ENCODE measurements around the gene TMSB10.
"Not testable (repeated sequence)": the region's sequence is repeated elsewhere in the genome, so short reads cannot be mapped to it uniquely, and the experiment has no call there.

Gene TMSB10

DNA sequence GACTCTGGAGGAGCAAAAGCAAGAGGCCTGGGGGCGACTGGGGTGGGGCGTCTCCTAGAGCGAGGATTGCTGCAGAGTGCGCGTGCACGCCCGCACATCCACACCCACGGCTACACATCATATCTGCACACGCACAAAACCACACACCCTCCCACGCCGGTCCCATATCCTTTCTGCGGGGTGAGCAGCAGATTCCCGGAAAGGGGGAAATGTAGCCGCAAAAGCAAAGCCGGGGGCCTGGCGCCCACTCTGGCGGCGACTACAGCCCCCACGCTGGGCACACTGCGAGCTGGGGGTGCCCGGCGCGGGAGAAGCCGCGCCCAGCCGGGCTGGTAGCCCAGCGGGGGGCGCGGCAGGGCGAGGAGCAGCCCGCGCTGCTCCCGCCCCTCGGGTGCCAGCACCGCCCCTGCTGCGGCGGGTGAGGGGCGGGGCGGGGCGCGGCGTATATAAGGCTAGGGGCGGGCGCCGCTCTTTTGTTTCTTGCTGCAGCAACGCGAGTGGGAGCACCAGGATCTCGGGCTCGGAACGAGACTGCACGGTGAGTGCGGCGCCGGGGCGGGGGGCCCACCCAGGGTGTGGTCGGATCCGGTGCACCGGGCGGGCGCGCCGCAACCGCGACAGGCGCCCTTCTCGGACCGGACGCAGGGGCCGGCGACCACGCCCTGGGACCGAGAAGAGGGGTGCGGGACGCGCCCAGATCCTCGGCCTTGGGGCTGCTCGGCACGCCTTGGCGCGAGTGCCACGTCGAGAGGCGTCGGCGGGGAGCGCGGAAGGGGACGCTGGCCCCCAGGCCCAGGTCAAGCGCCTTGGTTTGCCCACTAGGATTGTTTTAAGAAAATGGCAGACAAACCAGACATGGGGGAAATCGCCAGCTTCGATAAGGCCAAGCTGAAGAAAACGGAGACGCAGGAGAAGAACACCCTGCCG, at the start of gene TMSB10:
TSS of gene TMSB10 (plus strand) at position 476 of the 927 bp plus-strand sequence.
- peak; percentile 76 for DNase-seq (ENCODE audit: low spot score)

DNA sequence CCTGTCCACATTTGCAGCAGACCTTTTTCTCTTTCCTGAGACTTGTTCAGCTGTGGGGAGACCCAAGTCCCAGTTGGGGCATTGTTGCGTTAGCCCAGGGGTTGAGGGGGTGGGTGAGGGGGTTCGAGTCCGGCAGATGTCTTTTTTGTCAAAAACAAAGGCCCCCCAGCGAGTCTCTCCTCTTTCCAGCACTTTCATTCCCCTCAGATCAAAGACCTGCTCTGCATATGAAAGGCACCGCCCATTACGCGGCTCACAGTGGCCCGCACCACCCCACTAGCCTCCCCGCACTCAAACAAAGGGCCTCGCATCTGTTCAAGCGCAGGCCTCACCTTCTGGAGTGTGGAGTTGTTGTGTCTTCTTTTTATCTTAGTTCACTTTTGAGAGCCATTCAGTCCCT, 49.7 kb upstream of the TMSB10 start:
- DNase-seq (ENCODE audit: low spot score): no peak

DNA sequence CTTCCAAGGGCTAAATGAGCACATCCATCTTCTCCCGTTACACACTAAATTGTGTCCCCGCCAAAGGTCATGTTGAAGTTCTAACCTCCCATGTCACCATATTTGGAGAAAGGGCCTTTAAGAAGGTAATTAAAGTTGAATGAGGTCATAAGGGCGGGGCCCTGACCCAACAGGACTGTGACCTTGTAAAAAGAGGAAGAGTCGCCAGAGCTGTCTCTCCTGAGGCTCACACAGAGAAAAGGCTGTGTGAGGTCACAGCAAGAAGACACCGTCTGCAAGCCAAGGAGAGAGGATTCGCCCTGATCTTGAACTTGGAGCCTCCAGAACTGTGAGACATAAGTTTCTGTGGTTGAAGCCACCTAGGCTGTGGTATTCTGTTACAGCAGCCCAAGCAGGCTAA, 48.7 kb upstream of the TMSB10 start:
- DNase-seq (ENCODE audit: low spot score): no peak

DNA sequence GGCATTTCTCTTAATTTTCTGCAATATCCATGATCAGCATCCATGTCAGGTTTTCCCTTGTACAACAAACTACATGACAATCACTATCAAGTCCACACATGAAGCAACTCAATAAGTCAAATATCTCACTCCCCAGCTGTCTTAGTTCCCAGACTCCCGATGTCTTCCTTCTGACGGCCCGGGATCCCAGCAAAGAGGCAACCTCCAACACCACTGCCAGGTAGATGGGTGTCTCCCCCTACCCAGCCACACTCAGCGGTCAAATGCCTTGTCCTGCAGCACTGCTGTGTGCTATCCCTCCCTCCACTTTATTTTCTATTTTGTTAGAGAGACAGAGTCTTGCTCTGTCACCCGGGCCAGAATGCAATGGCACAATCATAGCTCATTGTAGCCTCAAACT, 47.9 kb upstream of the TMSB10 start:
- DNase-seq (ENCODE audit: low spot score): no peak

DNA sequence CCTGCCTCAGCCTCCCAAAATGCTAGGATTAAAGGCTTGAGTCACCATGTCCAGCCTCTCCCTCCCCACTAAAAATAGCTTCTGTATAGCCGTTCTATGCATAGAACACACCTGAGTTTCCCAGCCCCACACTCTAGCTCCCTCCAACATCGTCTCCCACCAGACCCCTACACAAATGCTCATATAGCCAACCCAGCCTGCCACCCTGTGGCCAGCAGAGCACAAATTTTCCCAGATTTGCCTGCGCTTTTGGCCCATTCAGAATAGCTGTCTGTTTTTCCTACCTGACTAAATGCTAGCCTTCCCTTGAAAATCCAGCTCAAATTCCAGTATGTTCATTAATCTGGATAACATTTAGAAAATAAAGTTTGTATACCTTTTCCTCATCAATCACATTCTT, 47.3 kb upstream of the TMSB10 start:
- no peak for DNase-seq (ENCODE audit: low spot score)

DNA sequence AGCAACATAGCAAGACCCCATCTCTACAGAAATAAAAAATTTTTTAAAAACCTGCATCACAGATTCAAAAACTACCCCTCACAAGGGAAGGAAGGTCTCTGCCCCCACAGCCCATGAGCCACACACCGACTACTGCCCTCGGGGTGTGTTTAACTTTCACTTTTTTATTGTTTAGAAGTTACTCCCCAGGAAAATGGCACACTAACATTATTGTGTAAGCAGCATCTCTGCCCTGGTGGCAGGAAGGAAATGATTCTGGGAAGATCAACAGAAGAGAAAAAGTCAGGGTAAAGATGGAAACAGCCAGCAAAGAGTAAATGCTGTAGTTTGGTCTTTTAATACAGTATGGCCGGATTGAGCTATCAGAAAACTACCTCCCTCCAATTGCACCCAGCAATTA, 46.5 kb upstream of the TMSB10 start:
- no peak for DNase-seq (ENCODE audit: low spot score)

DNA sequence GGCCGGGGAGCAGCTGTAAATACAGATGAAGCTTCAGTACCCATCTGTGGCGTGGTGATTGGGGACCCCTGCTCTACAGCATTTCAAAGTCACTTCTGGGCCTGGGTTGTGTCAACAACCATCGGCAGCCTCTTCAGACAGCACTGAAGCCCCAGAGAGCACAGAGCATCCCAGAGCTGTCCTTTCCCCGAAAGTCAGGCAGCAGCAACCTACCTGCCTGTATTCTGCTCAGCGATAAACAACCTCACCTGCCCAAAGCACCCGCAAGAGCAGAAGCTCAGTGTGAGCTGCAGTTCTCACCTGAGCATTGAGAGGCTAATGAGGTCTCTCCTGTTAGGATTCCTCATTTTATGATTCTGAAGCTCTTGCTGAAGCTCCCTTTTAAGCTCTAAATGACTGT, 43.9 kb upstream of the TMSB10 start:
- no peak for DNase-seq (ENCODE audit: low spot score)

DNA sequence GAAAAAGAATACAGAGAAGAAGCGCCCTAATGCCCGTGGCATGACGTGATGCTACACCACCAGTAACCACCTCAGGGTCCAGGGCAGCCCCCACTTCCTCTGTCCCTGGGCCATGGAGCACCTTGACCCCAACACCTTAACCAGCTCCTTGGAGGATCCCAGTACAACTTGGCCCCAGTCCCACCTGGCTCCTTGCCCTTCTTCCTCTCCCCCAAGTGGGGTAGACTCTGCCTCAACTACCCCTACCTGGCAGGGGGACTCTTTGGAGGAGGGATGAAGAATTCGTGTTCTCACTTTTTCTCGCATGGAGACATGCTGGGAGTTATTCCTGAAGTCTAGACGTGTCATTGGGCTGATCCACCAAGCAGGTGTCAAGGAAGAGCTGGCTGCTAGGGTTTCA, 43.5 kb upstream of the TMSB10 start:
- DNase-seq (ENCODE audit: low spot score): no peak

DNA sequence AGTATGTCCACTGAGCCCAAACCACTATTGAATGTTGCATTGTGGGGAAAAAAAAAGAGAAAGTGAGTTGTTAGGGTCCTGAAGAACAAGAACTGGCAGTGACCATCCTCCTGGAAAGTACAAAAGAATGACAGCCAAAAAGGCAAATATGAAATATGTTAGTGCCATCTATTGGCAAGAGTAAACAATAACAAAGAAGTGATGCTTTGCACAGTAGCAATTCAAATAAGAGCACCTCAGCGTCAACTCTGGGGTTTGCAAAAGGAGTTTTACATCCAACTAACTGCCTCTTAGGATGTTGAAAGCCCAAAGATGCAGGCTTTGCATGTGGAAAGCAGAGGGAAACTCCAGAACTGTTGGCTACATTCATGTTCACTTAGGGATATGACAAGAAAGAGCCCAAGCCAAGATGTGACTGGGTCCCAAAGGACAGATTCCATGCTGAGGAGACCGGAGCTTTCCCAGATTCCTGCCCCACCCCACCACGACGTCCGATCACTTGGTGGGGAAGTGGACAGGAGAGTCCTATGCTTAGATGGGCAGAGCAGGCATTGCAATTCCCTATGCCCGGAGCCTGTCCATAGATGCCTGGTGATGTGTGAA, 40.2 kb upstream of the TMSB10 start:
- no peak for DNase-seq (ENCODE audit: low spot score)

DNA sequence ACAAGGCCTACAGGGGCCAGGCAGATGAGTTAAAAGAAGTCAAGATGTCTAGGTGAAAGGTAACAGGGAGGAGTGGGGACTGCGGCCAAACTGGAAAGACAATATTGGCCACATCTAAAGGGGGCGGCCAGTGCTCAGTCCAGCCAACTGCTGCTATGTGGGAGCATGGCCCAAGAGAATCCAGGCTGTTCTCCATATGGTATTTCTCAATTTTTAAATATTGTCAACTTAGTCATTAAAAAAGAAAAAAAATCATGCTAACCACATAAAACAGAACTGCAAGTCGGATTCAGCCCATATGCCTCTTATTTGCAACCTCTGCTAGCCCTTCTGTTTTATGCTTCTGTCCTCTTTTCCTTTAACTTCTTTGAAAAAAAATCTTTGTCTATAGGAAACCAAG, 39.3 kb upstream of the TMSB10 start:
- no peak for DNase-seq (ENCODE audit: low spot score)

DNA sequence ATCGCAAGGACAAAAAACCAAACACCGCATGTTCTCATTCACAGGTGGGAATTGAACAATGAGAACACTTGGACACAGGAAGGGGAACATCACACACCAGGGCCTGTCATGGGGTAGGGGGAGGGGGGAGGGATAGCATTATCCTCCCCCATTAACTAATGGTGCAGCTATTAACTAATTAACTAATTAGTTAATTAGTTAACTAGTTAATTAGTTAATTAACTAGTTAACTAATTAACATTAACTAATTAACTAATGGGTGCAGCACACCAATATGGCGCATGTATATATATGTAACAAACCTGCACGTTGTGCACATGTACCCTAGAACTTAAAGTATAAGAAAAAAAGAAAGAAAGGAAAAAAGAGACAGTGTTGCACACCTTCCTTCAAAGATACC, 37.1 kb upstream of the TMSB10 start:
- not testable (repeated sequence) for DNase-seq (ENCODE audit: low spot score)

DNA sequence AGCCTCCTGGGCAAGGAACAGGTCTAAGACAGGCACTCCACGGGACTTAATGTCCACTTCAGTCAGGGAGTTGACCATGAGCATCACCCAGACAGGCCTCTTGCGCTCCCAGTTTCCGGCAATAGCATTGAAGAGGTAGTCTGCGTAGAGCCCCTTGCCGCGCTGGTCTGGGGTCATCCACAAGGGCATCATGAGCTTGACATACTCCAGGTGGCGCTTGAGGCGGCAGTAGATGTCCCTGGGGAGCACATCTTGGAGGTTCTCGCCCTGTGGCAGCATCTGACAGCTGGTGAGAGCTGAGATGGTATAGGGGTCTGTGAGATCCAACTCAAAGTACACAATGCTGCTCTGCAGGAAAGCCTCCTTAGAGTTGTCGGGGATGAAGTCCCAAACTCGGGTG, 35.1 kb upstream of the TMSB10 start:
- DNase-seq (ENCODE audit: low spot score): no peak

DNA sequence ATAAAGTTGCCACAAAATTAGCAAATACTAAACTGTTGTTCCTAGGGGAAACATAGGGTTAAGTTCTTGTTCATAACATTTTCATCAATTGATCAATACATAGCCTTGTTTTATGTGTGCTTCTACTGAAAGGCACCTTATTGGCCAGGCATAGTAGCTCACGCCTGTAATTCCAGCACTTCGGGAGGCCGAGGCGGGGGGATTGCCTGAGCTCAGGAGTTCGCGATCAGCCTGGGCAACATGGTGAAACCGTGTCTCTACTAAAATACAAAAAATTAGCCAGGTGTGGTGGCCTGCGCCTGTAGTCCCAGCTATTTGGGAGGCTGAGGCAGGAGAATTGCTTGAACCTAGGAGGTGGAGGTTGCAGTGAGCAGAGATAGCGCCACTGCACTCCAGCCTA, 32.8 kb upstream of the TMSB10 start:
- DNase-seq (ENCODE audit: low spot score): not testable (repeated sequence)

DNA sequence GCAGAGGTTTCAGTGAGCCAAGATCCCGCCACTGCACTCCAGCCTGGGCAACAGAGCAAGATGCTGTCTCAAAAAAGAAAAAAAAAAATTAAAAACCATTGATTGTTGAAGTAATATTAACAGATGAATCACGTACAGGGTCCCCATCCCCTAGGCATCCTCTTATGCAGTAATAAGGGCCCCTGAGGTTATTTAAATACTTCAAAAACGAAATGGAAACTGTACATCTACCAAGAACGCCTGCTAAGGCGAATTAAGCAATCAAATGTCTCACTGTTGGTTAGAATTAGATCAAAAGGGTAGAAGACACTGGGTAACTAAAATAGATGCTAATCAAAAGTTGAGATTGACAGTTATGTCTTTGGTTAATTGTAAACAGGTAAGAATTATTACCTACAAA, 32.1 kb upstream of the TMSB10 start:
- no peak for DNase-seq (ENCODE audit: low spot score)

DNA sequence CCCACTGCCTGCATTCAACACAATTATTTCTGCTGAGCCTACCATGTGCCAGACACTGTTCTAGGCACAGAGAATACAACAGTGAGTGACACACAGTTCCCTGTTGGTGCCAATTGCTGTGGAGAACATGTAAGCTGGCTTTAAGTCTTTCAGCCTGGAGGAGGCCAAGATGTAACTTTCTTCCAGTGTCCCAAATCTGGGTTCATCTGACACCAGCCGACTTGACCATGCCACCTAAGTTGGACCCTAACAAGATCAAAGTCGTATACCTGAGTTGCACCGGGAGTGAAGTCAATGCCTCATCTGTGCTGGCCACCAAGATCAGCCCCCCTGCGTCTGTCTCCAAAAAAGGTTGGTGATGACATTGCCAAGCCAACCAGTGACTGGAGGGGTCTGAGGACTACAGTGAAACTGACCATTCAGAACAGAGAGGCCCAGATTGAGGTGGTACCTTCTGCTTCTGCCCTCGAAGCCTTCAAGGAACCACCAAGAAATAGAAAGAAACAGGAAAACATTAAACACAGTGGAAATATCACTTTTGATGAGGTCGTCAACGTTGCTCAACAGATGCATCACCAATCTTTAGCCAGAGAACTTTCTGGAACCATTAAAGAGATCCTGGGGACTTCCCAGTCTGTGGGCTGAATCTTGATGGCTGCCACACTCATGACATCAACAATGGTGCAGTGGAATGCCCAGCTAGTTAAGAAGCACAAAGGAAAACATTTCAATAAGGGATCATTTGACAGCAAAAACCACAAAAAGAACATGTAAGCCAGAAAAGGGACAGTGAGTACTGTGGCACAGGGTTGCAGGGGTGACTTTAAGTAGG, 30.9 kb upstream of the TMSB10 start:
- no peak for DNase-seq (ENCODE audit: low spot score)

DNA sequence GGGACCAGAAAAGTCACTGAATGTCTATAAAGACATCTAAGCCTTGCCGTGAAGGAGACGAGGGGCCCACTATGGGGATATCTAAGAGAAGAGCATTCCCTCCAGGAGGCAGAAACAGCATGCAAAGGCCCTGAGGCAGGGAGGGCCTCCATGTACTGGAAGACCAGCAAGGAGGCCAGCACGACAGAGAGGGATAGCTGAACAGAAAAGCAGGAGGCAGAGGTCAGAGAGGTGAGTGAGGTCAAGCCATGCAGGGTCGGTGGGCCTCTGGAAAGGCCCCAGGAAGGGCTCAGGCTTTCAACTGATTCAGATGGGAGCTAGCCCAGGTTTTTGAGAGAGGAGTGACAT, 30.3 kb upstream of the TMSB10 start:
- DNase-seq (ENCODE audit: low spot score): no peak

DNA sequence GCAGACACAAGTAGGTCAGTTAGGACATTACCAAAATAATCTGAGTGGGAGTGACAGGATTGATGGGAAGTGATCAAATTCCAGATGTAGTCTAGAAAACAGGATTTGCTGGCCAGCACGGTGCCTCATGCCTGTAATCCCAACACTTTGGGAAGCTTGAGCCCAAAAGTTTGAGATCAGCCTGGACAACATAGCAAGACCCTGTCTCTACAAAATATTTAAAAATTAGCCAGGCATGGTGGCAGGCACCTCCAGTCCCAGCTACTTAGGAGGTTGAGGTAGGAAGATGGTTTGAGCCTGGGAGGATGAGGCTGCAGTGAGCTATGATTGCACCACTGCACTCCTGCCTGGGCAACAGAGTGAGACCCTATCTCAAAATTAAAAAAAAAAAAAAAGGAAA, 29.8 kb upstream of the TMSB10 start:
- not testable (repeated sequence) for DNase-seq (ENCODE audit: low spot score)

DNA sequence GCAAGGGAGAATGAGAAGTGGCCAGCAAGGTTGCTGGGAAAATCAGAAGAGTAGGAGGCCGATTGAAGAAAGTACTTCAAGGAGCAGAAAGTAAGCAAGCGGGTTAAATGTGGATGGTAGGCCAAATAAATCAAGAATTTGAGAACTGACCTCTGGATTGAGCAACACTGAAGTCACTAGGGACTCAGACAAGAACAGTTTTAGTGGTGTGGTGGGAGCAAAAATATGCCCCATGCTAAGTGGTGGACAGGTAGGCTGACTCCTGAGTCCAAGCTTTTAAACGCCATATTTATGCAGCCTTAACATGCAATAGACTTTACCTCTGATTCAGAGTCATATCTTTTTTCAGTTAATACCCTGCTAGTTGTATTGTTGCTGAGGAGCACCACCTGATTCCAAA, 29.1 kb upstream of the TMSB10 start:
- DNase-seq (ENCODE audit: low spot score): no peak

DNA sequence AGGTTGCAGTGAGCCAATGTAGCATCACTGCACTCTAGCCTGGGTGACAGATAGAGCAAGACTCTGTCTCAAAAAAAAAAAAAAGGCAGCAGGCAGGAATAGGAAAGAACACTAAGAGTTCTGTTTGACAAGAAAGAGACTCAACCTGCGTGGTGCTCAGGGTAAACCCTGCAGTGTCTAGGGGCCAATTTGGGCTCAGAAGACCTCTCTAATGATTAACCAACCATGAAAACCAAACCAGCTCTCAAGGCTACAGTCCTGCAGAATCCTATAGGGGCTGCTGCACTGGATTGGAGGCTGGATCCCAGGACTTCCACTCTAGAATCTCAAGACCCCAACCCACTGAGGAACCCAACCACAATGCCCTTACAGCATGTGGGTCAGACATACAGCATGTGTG, 27.0 kb upstream of the TMSB10 start:
- DNase-seq (ENCODE audit: low spot score): peak; percentile 27

DNA sequence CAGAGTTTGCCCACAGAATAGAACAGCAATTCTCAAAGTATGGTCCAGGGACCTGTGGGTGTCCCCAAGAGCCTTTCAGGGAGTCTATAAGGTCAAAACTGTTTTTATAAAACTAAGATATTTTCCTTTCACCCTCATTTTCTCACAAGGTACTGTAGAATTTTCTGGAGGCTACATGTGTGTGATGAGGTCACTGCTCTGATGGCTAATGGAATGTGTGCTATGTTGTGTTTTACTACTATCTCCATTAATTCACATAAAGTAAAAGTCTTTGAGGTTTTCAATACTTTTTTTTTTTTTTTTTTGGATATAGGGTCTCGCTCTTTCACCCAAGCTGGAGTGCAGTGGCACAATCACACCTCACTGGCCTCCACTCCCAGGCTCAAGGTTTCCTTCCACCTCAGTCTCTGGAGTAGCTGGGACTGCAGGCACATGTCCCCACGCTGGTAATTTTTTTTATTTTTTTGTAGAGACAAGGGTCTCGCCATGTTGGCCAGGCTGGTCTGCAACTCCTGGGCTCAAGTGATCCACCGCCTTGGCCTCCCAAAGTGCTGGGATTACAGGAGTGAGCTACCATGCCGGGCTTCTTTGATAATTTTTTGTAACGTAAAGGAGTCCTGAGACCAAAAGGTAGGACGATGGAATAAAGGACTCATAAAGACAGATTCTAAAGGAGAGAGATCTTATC, 26.4 kb upstream of the TMSB10 start:
- no peak for DNase-seq (ENCODE audit: low spot score)

DNA sequence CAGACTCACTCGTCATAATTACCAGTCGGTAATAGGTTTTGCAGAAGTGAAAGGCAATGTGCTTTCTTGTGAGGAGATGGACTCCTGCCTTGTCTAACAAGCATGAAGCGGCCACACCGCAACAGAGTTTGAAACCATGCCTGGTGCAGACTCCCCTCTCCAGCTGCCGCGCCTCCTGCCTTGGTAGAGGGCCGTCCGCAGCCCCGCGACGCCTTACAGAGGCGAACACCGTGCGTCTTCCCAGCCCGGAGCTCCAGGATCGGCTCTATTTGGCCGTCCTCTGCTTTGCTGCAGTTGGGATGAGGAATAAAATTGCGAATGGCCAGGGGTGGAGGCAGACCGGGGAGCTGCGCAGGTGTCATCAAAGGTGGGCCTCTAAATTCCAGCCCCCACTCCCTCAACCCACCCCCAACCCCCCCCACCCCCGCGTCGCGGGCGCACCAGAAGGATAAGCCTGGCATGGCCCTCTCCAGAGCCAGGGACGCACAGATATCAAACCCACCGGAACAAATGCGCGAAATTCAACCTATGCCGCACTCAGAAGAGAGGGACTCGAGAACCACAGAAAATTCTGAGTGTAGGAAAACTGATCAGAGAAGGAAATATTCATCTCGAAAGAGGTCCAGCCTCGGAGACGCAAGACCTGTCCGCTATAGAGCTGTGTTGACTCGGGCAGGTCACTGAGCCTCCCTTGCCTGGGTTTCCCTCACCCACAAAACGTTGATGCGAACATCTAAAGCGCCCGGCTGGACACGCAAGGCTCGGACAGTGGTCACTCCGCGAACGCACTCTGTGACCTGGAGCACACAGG, 25.7 kb upstream of the TMSB10 start:
- no peak for DNase-seq (ENCODE audit: low spot score)

DNA sequence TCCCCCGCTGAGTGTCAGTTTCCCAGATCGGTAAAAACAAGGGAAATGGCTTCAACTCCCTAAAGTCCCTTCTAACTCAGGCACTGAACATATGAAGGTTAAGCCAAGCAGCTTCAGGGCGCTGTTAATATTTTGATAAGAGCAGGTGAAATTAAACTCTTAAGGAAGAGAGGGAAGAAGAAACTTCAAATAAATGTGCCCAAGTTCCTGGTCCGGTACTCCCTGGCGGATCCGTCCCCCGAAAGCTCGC, 25.1 kb upstream of the TMSB10 start:
- DNase-seq (ENCODE audit: low spot score): no peak
